ENCODE results near the gene CCNE1.

The CCNE1 gene

GRCh38 chr19:29811125-29812079 is at the start of gene CCNE1:
Gene CCNE1, plus strand, starts transcription at chr19:29811991. Its CDS starts 565 bp downstream, at chr19:29812556.
- no peaks in the 10 kb centered on the region for H3K27me3 ChIP-seq (ENCODE audit: insufficient read depth, low read depth, severe bottlenecking)
- peak within 1 kb of the TSS; percentile 59 for H3K4me3 ChIP-seq (ENCODE audit: low read depth, low read length)
- peaks cover 27% of the 10 kb centered on the region for H3K36me3 ChIP-seq
- DNase-seq: peak; percentile 91
- H3K9me3 ChIP-seq (ENCODE audit: severe bottlenecking): no peaks in the 10 kb centered on the region
- H3K27ac ChIP-seq: peak within 1 kb of the TSS; percentile 86
- no peak for TF ChIP-seq CTCF (IDR thresholded peaks at IDR 0.05; ENCODE audit: low read depth, low read length)

- no peak overlapping the region for H3K4me3 ChIP-seq (ENCODE audit: low read depth, low read length)
- DNase-seq: no peak
- no peak overlapping the region for H3K27ac ChIP-seq
- no peaks in the 10 kb centered on the region for H3K9me3 ChIP-seq (ENCODE audit: severe bottlenecking)
- no peaks in the 10 kb centered on the region for H3K36me3 ChIP-seq
- H3K27me3 ChIP-seq (ENCODE audit: insufficient read depth, low read depth, severe bottlenecking): no peaks in the 10 kb centered on the region
- no peak for TF ChIP-seq CTCF (IDR thresholded peaks at IDR 0.05; ENCODE audit: low read depth, low read length)
These were observed 48.6 kb upstream of the CCNE1 start for GRCh38 chr19:29763196-29763595.

- no peak for TF ChIP-seq CTCF (IDR thresholded peaks at IDR 0.05; ENCODE audit: low read depth, low read length)
- DNase-seq: no peak
- H3K9me3 ChIP-seq (ENCODE audit: severe bottlenecking): no peaks in the 10 kb centered on the region
- H3K4me3 ChIP-seq (ENCODE audit: low read depth, low read length): no peak overlapping the region
- no peak overlapping the region for H3K27ac ChIP-seq
- no peaks in the 10 kb centered on the region for H3K27me3 ChIP-seq (ENCODE audit: insufficient read depth, low read depth, severe bottlenecking)
- H3K36me3 ChIP-seq: no peaks in the 10 kb centered on the region
These were observed 47.4 kb upstream of the CCNE1 start for GRCh38 chr19:29764361-29764760.

GRCh38 chr19:29766100-29766499 is 45.7 kb upstream of the CCNE1 start:
- Histone ChIP-seq H3K9me3 (ENCODE audit: severe bottlenecking) (no peaks in the 10 kb centered on the region), H3K36me3 (no peaks in the 10 kb centered on the region), H3K4me3 (ENCODE audit: low read depth, low read length) (no peak overlapping the region), H3K27ac (no peak overlapping the region), H3K27me3 (ENCODE audit: insufficient read depth, low read depth, severe bottlenecking) (no peaks in the 10 kb centered on the region)
- no peak for TF ChIP-seq CTCF (IDR thresholded peaks at IDR 0.05; ENCODE audit: low read depth, low read length)
- no peak for DNase-seq

GRCh38 chr19:29767039-29767735 is 44.6 kb upstream of the CCNE1 start:
- TF ChIP-seq CTCF (IDR thresholded peaks at IDR 0.05; ENCODE audit: low read depth, low read length): no peak
- DNase-seq: no peak
- no peak overlapping the region for H3K27ac ChIP-seq
- H3K9me3 ChIP-seq (ENCODE audit: severe bottlenecking): no peaks in the 10 kb centered on the region
- no peak overlapping the region for H3K4me3 ChIP-seq (ENCODE audit: low read depth, low read length)
- H3K36me3 ChIP-seq: no peaks in the 10 kb centered on the region
- no peaks in the 10 kb centered on the region for H3K27me3 ChIP-seq (ENCODE audit: insufficient read depth, low read depth, severe bottlenecking)

All from WERI-Rb-1 (cell line).